HG03378 (cell line): Measurements from ENCODE around the gene VPS16.
A peak's percentile ranks its signal among the peaks of the same experiment; 100 is the strongest.

Experiments
- ATAC-seq: cut with Tn5 transposase; IDR thresholded peaks from one replicate; pipeline ENCODE4 v1.9.1; 2021; ENCODE audit warnings: mild to moderate bottlenecking, moderate library complexity; ENCODE audit not compliant: unreplicated experiment

VPS16 gene

DNA sequence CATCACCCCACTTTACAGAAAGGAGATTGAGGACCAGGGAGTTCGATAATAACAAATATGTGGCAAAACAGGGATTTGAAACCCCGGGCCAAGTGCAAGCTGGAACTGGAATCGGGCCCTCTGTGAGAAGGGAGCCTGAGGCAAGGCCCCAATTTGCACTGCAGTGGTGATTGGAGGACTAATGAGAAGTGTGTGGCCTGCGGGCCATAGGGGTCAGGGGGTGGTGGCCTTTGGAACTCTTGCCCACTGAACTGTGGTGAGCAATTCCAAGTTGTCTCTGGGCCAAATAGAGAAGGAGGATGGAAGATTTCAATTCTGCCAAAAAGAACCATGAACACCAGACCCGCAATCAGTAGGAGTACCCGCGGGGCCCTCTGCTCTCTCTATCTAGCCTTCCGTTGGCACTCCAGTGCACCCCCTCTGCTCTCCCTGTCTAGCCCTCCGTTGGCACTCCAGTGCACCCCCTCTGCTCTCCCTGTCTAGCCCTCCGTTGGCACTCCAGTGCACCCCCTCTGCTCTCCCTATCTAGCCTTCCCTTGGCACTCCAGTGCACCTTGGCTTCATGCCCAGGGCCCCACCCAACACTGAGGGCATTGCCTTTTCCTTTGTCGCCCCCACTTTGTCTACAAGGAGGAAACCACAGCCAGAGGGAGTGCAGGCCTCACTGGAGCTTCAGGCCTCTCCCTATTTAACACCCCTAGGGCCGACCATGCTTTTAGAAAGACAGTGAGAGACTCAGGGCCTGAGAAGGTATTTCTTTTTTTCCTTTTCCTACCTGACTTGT, 26.7 kb downstream of the VPS16 start:
- ATAC-seq: no peak

DNA sequence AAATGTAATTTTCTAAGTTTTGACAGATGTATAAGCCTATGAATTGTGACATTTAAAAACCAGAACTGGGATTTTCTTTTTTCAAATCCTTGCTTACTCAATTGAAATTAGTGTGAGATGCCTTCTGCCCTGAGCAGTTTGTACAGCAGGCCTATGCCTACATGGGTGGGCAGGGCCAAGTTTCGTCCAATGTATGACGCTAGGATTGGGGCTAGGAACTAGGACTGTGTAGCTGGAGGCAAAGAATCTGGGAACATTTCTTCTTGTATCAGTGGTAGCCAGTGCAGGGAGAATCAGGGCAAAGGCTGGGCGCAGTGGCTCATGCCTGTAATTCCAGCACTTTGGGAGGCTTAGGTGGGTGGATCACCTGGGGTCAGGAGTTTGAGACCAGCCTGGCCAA, 28.8 kb downstream of the VPS16 start:
- no peak for ATAC-seq

DNA sequence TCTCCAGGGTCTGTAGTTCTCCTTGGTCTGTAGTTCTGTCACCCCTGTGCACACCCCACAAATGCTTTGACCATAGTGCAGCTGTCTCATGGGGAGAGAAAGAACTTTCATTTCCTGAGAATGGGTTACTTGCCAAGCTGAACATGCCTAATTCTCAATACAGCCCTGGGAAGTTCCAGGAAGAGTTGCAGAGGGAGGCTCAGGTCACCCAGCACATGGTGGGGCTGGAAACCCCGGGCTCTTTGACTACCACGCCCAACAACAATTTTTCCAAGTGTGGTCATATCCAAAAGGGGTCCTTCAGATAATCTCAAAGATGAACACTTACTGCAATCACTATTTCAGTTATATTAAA, 30.5 kb downstream of the VPS16 start:
- no peak for ATAC-seq

DNA sequence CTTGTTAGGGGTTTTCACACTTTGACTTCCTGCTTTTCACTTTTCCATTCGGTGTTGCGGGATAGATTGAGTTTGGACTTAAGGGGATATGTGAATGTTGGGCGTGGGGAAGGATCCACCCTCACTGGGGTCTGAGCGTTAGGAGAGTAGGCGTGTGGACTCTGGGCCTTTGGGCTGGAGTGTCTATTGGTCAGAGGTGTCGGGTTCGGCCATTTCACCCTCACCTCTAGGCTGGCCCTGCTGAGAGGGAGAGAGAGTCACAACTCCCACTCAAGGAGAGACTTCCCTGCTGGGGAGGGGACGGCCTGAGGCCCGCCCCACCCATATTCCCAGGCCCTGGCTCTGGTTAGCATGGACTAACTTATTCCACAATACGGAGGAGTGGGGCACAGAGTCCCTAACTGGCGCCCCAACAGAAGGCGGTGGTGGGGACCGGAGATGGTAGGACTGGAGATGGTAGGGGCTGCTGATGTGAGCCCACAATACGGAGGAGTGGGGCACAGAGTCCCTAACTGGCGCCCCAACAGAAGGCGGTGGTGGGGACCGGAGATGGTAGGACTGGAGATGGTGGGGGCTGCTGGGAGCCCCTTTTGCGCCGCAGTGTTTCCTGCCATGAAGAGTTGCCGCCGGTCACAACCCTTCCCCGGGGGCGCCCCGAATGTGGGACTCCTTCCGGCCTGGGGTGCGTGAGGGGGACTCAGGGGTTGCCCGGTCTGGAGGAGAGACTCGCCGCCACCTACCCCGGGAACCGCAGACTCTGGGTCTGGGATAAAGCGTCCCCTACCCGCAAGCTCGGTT, 31.3 kb downstream of the VPS16 start:
- no peak for ATAC-seq

DNA sequence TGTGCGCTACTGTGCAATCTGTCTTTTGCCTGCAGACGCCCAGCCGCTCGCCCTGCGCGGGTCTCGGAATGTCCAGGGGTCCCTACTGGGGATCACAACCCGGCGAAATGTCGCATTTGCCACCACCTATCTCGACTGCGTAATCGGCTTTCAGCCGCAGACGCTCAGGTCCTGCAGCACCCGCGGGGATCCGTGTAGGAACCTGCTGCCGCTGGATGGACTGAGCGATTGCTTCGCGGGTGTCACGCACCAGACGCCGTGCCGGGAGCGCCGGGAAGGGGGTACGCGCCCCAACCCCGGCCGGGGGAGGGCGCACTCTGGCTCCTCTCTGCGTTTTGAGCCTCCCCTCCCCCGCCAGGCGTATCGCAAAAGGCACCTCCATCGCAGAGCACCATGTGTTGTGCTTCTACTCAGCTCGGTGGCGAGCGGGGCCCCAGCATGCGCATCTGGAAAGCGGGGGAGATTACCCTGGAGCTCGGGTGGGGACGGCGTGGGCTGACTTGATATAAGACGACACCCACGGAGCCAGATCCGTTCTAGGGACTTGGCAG, 32.0 kb downstream of the VPS16 start:
- ATAC-seq: peak; percentile 20

DNA sequence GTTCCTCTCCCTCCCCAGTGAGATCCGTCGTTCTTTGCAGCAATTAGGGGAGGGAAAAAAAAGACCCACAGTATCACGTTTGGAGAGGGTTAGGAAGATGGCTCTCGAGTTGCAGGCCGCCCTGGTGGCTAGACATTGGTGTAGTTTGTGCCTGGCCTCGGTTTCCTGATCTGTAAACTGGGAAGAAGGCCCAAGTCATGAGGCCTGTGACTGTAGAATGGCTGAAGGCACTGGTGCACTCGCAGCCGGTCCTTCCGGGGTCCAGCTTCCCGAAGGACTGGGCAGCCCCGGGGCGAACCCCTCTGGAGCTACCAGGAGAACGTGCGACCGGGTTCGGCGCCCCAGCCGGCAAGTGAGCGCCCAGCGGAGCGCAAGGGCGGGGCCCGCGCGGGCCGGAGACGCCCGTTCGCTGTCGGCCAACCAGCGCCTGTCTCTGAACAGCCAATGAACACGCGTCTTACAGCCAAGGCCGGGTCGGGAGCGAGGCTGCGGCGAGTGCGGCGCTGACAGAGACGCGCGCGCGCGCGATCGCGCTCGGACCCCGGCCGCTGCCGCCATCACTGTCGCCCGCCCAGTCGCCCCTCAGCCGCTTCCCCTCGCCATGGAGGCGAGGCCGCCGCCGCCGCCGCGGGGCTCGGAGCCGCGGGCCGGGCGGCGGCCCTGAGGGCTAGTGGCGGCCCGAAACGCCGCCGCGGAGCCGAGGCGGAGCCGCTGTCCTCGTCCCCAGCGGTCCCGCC, 32.6 kb downstream of the VPS16 start, which contains the start of gene PTPRA:
TSS of gene PTPRA (plus strand) at position 472 of the 737 bp plus-strand sequence. CDS start 90,797 bp downstream, outside the sequence.
- peak; percentile 75 for ATAC-seq

DNA sequence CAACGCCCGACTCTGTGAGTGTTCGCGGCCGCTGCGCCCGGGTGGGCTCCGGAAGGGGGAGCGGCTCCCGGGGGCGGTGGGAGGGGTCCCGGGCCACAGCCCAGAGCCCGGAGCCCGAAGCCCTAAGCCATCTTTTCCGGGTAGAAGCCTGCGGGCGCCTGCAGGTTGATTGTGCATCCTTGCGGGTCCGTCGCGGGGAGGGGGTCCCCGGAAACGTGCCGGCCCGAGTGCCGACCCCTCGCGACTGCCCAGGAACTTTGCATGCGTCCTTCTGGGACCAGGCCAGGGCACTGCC, 33.1 kb downstream of the VPS16 start:
- peak; percentile 23 for ATAC-seq

DNA sequence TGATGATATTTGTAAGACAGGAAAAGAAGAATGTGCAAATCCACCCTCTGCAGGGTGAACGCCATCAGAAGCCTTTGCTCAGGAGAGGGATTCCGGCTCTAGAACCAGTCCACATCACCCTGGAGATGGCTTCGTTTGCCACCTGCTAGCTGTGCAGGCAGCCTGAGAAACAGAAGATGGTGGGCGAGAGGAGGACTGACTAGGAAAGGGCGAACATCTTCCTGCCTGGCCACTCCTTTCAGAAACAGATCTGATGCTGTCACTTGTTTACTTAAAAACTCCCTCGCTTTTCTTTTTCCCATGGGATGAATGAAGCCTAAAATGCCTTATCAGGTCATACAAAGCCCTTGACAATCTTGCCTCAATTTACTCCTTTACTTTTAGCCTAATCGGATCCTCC, 33.9 kb downstream of the VPS16 start:
- ATAC-seq: no peak

DNA sequence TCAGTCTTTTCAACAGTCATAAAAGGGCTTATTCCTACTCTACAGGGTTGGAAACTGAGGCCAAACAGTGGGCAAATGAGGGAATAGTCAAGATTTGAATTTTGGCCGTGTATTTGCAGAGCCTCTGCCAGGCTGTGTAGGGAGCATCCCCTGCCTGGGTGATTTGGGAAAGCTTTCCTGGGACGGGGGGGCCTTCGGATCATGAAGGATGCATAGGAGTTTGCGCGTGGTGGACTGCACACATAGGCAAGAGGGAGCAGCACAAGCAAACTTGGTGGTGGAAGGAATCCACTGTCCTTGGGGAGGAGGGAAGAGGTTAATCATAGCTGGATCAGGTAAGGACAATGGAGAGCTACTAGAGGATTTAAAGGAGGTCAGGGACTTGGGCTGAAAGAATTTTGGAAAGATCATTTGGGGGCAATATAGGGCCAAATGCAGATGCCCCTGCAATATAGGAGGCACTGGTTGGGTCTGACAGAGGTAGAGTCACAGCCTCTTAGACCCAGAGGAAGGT, 35.2 kb downstream of the VPS16 start:
- no peak for ATAC-seq

DNA sequence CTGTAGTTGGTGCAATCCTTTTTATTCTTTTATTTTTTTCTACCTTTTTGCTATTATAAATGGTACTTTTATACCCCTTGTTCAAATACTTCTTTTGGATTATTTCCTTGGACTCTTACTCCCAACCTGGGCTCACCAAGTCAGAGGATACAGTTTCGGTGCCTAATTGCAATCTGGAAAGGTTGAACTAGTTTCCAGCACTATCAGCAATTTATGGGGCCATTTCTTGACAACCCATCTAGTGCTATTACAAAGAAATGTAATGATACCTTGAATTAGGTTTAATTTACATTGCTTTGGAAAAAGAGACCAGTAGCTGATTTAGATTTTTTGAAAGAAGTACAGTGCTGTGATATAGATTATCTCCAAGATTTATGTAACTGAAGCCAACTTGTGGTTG, 38.0 kb downstream of the VPS16 start:
- no peak for ATAC-seq

DNA sequence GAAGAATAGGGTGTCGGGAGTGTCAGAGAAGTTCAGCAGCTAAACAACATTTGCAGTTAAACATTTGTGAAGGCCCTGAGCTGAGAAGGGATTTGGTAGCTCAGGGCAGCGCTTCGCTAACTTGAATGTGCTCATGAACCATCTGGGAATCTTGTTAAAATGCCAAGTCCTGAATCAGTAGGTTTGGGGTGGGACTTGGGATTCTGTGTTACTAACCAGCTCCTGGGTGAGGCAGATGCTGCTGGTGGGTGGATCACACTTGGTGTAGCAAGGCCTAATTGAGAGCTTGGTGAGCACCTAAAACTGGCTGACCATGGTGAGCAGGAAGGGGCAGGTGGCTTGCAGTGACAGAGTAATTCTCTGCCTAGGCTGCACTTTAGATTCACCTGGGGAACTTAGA, 38.6 kb downstream of the VPS16 start:
- ATAC-seq: no peak

DNA sequence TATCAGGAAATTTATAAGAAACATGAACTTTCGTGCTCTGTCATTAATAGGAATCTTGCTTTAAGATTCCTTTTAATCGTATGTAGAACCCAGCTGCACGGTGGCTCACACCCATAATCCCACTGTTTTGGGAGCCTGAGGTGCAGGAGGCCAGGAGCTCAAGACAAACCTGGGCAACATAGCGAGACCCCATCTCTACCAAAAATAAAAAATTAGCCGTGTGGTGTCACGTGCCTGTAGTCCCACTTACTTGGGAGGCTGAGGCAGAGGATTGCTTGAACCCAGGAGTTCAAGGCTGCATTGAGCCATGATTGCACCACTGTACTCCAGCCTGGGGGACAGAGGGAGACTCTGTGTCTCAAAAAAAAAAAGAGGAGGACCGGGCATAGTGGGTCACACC, 40.1 kb downstream of the VPS16 start:
- no peak for ATAC-seq

DNA sequence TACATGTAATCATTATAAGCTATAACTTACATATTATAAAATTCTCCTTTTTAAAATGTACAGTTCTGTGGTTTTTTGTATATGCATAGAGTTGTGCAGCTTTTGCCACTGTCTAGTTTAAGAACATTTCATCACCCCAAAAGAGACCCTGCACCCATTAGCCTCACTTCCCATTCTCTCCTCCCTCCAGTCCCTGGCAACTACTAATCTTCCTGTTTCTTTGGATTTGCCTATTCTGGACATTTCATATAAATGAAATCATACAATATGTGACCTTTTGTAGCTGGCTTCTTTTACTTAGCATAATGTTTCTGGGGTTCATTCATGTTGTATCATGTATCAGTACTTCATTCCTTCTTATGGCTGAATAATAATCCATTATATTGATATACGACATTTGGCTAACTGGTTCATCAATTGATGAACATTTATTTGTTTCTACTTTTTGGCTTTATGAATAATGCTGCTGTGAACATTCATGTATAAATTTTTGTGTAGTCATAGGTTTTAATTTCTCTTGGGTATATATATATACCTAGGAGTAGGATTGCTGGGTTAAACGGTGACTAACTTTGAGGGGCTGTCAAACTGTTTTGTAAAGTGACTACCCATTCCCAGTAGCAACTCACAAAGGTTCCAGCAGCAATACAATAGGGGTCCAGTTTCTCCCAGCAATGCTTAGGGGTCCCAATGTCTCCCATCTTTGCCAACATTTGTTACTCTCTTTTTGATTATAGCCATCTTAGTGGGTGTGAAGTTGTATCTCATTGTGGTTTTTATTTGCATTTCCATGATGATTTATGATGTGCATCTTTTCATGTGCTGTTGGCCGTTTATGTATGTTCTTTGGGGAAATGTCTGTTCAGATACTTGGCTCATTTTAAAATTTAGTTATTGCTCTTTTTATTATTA, 43.4 kb downstream of the VPS16 start:
- no peak for ATAC-seq

DNA sequence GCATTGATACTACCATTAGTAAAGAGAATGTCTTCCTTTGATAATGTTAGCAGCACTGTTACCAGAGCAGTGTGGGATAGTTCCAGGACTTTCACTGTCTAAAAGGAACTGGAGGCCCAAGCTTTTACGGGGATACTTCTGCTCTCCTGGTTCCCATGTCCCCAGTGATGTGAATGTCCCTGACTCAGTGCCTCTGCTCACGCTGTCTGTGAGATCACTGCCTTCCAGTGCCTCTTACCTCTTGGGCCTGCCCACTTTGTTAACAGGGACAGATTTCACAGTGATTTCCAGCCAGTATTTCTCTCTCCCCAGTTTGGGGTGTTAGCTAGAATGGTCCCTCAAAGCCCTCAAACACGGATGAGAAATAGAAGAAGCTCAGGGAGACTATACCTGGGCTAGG, 47.2 kb downstream of the VPS16 start:
- no peak for ATAC-seq

DNA sequence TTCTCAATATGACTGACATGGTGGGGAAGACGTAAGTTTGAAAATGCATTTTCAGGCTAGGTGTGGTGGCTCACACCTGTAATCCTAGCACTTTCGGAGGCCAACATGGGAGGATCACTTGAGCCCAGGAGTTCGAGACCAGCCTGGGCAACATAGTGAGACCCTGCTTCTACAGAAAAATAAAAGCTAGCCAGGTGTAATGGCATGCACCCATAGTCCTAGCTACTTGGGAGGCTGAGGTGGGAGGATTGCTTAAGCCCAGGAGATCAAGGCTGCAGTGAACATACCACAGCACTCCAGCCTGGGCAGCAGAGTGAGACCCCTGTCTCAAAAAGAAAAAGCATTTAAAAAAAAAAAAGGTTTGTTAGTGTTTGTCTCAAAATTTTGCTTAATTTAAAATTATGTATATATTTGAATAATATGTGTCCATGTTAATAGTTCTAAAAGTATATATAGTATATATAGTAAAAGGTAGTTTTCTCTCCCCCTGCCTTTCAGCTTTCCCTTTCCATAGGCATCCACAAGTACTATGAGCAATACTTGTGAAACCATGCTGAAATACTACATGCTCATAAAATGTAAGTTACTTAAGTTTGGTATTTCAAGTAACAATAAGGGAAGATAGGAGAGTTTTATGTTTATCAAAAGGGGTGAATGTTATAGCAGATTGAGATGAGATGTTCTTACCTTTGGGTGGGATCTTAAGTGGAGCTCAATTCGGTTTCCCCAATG, 47.8 kb downstream of the VPS16 start:
- no peak for ATAC-seq

DNA sequence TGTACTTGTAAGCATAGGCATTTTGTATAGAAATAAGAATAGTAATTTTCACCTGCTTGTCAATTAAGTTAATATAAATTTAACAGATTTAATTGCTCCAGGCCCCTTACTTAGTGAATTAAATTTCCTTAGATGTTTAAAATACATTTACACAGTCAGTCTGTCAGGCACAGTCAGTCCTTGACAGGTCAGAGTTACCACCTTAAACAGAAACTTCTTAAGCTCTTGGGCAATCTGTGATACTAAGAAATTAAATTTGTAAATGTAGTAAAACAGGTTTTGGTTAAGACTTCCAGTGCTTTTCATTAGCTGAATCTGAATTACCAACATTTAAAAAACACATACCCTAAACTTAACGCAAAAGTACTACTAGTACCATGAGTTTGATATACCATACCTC, 48.7 kb downstream of the VPS16 start:
- ATAC-seq: no peak

DNA sequence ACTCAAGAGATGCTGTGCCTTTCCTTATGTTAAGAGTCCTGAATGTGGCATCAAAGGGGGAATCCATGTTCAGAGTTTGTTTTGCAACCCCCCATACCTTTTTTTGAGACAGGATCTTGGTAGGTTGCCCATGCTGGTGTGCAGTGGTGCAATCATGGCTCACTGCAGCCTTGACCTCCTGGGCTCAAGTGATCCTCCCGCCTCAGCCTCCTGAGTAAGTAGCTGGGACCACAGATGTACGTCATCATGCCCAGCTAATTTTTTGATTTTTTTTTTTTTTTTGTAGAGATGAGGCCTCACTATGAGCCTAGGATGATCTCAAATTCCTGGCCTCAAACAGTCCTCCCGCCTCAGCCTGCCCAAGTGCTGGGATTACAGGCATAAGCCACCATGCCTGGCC, 49.3 kb downstream of the VPS16 start:
- no peak for ATAC-seq

DNA sequence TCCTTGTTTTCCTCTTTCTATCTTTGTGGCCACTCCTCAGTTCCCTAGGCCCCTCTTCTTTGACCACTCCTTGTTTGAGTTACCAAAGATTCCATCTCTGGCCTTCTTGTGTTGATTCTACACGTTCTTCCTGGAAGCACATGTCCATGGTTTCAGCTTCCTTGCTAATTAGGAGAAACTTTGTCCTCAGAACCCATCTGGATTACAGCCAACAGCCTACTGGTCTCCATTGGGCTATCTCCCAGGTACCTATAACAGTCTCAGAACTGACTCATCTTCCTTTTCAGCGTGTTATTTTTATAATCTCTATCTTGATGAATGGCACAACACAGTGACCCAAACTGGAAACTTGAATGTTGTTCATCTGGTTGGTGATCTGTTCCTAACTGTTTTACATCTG, 50.2 kb downstream of the VPS16 start:
- no peak for ATAC-seq

DNA sequence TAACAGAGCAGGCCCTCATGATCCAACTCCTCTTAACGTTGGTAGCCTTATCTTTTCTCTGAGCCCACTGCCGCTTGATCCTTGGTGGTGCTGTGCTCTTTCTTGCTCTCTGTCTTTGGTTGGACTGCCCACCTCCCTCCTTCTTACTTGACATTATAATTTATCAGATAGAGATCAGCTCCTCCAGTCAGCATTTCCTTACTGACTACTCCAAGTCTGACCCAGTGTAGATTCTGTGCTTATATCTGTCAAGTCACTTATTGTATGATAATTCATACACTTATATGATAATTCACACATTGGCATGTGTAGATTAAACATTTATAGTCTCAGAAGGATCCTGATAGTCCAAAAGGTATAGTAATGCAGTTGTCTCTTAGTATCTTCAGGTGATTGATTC, 50.8 kb downstream of the VPS16 start:
- no peak for ATAC-seq

DNA sequence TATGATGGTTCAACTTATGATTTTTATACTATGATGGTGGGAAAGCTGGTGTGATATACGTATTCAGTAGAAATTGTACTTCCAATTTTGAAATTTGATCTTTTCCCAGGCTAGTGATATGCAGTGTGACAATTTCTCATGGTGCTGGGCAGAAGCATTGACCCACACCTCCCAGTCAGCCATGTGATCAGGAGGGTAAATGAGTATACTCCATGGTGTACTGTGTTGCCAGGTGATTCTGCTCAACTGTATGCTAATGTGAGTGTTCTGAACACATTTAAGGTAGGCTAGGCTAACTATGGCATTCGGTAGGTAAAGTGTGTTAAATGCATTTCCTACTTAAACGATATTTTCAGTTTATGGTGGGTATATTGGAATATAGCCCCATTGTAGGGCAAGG, 51.8 kb downstream of the VPS16 start:
- ATAC-seq: no peak
